Retinal pigment epithelial cell (primary cell): ENCODE measurements around the gene CFAP251.

Experiments used
- DNase-seq: peaks from one replicate; pipeline ENCODE4 v3.0.0-alpha.2; 2010; ENCODE audit warnings: low read depth
- H3K4me3 ChIP-seq: 2 replicates; pipeline ENCODE4 v1.5.1; 2011; ENCODE audit warnings: mild to moderate bottlenecking, low read length, control low read depth, moderate library complexity
- CTCF ChIP-seq: conservative IDR thresholded peaks from 2 replicates; pipeline ENCODE4 v1.5.1; 2011; ENCODE audit warnings: low read depth, low read length, control low read depth, inconsistent platforms

CFAP251 gene

GRCh38 chr12:122046145-122046544 is 127.8 kb downstream of the CFAP251 start:
- H3K4me3 ChIP-seq = no peak overlapping the region
- no peak for TF ChIP-seq CTCF
- DNase-seq = no peak

- H3K4me3 ChIP-seq = no peak overlapping the region
- TF ChIP-seq CTCF = no peak
- no peak for DNase-seq
These were observed 129.8 kb downstream of the CFAP251 start for GRCh38 chr12:122048151-122048550.

DNA sequence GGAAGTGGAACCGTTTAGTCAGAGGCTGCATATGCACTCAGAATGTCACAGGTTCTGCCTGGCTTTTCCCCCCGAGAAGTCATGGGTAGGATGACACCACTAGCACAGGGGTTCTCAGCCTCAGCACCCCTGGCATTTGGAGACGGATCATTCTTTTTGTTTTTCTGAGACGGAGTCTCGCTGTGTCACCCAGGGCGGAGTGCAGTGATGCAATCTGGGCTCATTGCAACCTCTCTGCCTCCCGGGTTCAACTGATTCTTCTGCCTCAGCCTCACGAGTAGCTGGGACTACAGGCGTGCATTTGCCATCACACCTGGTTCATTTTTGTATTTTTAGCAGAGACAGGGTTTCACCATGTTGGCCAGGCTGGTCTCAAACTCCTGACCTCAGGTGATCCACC is 131.4 kb downstream of the CFAP251 start:
- TF ChIP-seq CTCF = no peak
- H3K4me3 ChIP-seq = no peak overlapping the region
- no peak for DNase-seq

- no peak for DNase-seq
- no peak overlapping the region for H3K4me3 ChIP-seq
- no peak for TF ChIP-seq CTCF
These were observed 132.3 kb downstream of the CFAP251 start for GRCh38 chr12:122050706-122051105.

- TF ChIP-seq CTCF = no peak
- DNase-seq = no peak
- H3K4me3 ChIP-seq = no peak overlapping the region
These were observed 133.0 kb downstream of the CFAP251 start for GRCh38 chr12:122051231-122051876.

GRCh38 chr12:122052285-122052684 is 133.9 kb downstream of the CFAP251 start:
- H3K4me3 ChIP-seq = no peak overlapping the region
- DNase-seq = no peak
- TF ChIP-seq CTCF = no peak
